DOHH2 (cell line): Measurements from ENCODE around the gene UGT1A5.

Experiments
- H3F3A ChIP-seq: fragments of 200-600 bp; sonication (generic), shearing (Covaris generic); 2 replicates; pipeline ENCODE4 v1.6.0; 2016; ENCODE audit warnings: antibody characterized with exemption, mild to moderate bottlenecking; ENCODE audit not compliant: control insufficient read depth, insufficient read depth
- H3K27ac ChIP-seq: fragments of 200-600 bp; sonication (generic); 2 replicates; pipeline ENCODE4 v1.5.1; 2014; ENCODE audit warnings: low read depth, mild to moderate bottlenecking, low read length, moderate library complexity
- H3K27me3 ChIP-seq: fragments of 200-600 bp; sonication (generic); 2 replicates; pipeline ENCODE4 v1.6.1; 2014; ENCODE audit warnings: mild to moderate bottlenecking, low read length, mixed read lengths; ENCODE audit not compliant: control insufficient read depth
- H3K36me3 ChIP-seq: fragments of 200-600 bp; sonication (generic); 2 replicates; pipeline ENCODE4 v1.6.1; 2014; ENCODE audit warnings: mild to moderate bottlenecking, low read length, moderate library complexity, mixed read lengths; ENCODE audit not compliant: control insufficient read depth
- H3K4me1 ChIP-seq: fragments of 200-600 bp; sonication (generic); 2 replicates; pipeline ENCODE4 v1.6.1; 2014; ENCODE audit warnings: mild to moderate bottlenecking, low read length, mixed read lengths; ENCODE audit not compliant: control insufficient read depth
- H3K4me2 ChIP-seq: fragments of 200-600 bp; sonication (generic); 2 replicates; pipeline ENCODE4 v1.6.0; 2014; ENCODE audit warnings: mild to moderate bottlenecking, low read length, moderate library complexity
- H3K4me3 ChIP-seq: fragments of 200-600 bp; sonication (generic); 2 replicates; pipeline ENCODE4 v1.5.1; 2014; ENCODE audit warnings: mild to moderate bottlenecking, low read length, mixed read lengths
- H3K79me2 ChIP-seq: fragments of 200-600 bp; sonication (generic); 2 replicates; pipeline ENCODE4 v1.6.1; 2014; ENCODE audit warnings: mild to moderate bottlenecking, low read length, mixed read lengths; ENCODE audit not compliant: control insufficient read depth
- H3K9me2 ChIP-seq: fragments of 200-600 bp; sonication (generic); replicated peaks from 2 replicates; pipeline ENCODE4 v1.6.1; 2014; ENCODE audit warnings: mild to moderate bottlenecking, low read length, mixed read lengths; ENCODE audit not compliant: control insufficient read depth
- H3K9me3 ChIP-seq: fragments of 200-600 bp; sonication (generic); 2 replicates; pipeline ENCODE4 v1.6.1; 2014; ENCODE audit warnings: antibody characterized with exemption, low read length, mixed read lengths; ENCODE audit not compliant: control insufficient read depth, insufficient read depth
- H4K20me1 ChIP-seq: fragments of 200-600 bp; sonication (generic); 2 replicates; pipeline ENCODE4 v1.6.0; 2014; ENCODE audit warnings: low read depth, mild to moderate bottlenecking, antibody characterized with exemption, low read length, moderate library complexity; ENCODE audit not compliant: control insufficient read depth, insufficient read depth
- EZH2phosphoT487 ChIP-seq: fragments of 200-600 bp; sonication (generic); IDR thresholded peaks from 2 replicates; pipeline ENCODE4 v1.6.1; 2017; ENCODE audit warnings: borderline replicate concordance, mild to moderate bottlenecking, antibody characterized with exemption, low read length, moderate library complexity, mixed read lengths
- TF ChIP-seq, protein P1 (sequence below): fragments of 200-600 bp; sonication (generic); IDR thresholded peaks from one replicate; pipeline ENCODE4 v1.5.1; 2014; ENCODE audit warnings: antibody characterized with exemption, mild to moderate bottlenecking, low read depth, low read length; ENCODE audit not compliant: poor library complexity, severe bottlenecking

Gene UGT1A5

DNA sequence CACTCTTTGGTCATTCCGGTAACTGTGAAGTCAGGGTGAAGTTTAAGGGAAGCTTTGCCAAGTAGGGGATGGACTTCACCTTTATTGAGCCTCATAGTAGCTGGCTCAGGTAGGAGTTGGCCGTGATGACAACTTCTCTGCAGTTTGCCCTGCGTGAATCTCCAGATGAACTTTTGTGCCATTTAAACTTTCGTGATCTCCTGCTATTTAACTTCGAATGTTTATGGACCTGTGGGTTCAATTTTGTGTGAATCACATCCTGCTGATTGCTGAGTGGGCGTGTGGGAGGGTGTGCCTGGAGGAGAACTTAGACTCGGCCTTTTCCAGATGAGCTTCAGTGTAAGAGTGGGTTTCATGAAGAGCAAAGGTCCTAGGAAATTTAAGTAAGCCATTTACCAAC is 51.6 kb downstream of the UGT1A5 start:
- Histone ChIP-seq H3K4me2 (no peak overlapping the region), H3K4me3 (no peak overlapping the region), H3K4me1 (no peaks in the 10 kb centered on the region), H3K36me3 (no peaks in the 10 kb centered on the region), H3K9me2 (no peaks in the 10 kb centered on the region), H4K20me1 (no peaks in the 10 kb centered on the region), H3F3A (no peaks in the 10 kb centered on the region), H3K27ac (no peak overlapping the region), H3K27me3 (peaks cover 6% of the 10 kb centered on the region), H3K9me3 (no peaks in the 10 kb centered on the region), H3K79me2 (no peaks in the 10 kb centered on the region)
- TF ChIP-seq, protein P1, sequence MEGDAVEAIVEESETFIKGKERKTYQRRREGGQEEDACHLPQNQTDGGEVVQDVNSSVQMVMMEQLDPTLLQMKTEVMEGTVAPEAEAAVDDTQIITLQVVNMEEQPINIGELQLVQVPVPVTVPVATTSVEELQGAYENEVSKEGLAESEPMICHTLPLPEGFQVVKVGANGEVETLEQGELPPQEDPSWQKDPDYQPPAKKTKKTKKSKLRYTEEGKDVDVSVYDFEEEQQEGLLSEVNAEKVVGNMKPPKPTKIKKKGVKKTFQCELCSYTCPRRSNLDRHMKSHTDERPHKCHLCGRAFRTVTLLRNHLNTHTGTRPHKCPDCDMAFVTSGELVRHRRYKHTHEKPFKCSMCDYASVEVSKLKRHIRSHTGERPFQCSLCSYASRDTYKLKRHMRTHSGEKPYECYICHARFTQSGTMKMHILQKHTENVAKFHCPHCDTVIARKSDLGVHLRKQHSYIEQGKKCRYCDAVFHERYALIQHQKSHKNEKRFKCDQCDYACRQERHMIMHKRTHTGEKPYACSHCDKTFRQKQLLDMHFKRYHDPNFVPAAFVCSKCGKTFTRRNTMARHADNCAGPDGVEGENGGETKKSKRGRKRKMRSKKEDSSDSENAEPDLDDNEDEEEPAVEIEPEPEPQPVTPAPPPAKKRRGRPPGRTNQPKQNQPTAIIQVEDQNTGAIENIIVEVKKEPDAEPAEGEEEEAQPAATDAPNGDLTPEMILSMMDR: no peak
- TF ChIP-seq EZH2phosphoT487: no peak

DNA sequence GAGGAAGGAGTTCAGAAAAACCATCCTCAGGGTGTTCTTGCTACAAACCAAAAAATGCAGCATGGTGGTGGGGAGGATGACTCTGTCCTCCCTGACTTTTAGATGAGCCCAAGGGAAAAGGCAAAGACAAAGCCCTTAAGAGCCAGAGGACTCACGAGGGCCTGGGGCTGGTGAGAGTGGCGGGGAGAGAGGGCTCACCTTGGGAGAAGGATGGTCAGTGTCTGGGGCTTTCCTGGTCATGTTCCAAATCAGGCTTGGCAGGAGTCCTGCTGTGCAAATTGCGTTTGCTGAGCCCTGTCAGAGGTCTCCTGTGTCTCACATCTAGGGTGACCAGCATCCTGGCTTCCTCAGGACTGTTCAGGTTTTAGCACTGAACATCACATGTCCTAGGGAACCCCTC is 52.1 kb downstream of the UGT1A5 start:
- Histone ChIP-seq H3K36me3 (no peaks in the 10 kb centered on the region), H3K9me2 (no peaks in the 10 kb centered on the region), H3K4me3 (no peak overlapping the region), H4K20me1 (no peaks in the 10 kb centered on the region), H3K27me3 (peaks cover 6% of the 10 kb centered on the region), H3K9me3 (no peaks in the 10 kb centered on the region), H3K27ac (no peak overlapping the region), H3K4me2 (no peak overlapping the region), H3F3A (no peaks in the 10 kb centered on the region), H3K4me1 (no peaks in the 10 kb centered on the region), H3K79me2 (no peaks in the 10 kb centered on the region)
- TF ChIP-seq EZH2phosphoT487: no peak
- TF ChIP-seq, protein P1: no peak

DNA sequence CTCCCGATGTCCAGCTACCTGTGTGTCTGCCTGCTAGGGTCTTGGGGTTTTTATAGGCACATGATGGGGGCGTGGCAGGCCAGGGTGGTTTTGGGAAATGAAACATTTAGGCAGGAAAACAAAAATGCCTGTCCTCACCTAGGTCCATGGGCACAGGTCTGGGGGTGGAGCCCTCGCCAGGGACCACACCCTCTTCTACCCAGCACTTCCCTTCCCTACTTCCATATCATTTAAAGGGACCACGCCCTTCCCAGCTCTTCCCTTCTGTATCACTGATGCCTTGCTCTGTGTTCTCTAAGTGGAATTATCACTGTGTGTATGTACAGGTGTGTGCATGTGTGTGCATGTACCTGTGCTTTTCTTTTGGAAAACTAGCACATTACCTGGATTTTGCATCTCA is 53.7 kb downstream of the UGT1A5 start:
- H3K4me2 ChIP-seq: no peak overlapping the region
- no peaks in the 10 kb centered on the region for H3K9me3 ChIP-seq
- no peaks in the 10 kb centered on the region for H3F3A ChIP-seq
- no peak overlapping the region for H3K27ac ChIP-seq
- no peaks in the 10 kb centered on the region for H3K79me2 ChIP-seq
- no peaks in the 10 kb centered on the region for H3K9me2 ChIP-seq
- no peaks in the 10 kb centered on the region for H3K4me1 ChIP-seq
- TF ChIP-seq, protein P1: no peak
- no peak for TF ChIP-seq EZH2phosphoT487
- H3K36me3 ChIP-seq: no peaks in the 10 kb centered on the region
- H4K20me1 ChIP-seq: no peaks in the 10 kb centered on the region
- H3K27me3 ChIP-seq: peaks cover 6% of the 10 kb centered on the region
- no peak overlapping the region for H3K4me3 ChIP-seq

DNA sequence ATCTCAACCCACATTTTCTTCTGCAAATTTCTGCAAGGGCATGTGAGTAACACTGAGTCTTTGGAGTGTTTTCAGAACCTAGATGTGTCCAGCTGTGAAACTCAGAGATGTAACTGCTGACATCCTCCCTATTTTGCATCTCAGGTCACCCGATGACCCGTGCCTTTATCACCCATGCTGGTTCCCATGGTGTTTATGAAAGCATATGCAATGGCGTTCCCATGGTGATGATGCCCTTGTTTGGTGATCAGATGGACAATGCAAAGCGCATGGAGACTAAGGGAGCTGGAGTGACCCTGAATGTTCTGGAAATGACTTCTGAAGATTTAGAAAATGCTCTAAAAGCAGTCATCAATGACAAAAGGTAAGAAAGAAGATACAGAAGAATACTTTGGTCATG is 55.4 kb downstream of the UGT1A5 start:
- Histone ChIP-seq H3K9me2 (no peaks in the 10 kb centered on the region), H4K20me1 (no peaks in the 10 kb centered on the region), H3K4me2 (no peak overlapping the region), H3K4me1 (no peaks in the 10 kb centered on the region), H3K36me3 (no peaks in the 10 kb centered on the region), H3K79me2 (no peaks in the 10 kb centered on the region), H3K27ac (no peak overlapping the region), H3K27me3 (peaks cover 5% of the 10 kb centered on the region), H3K4me3 (no peak overlapping the region), H3F3A (no peaks in the 10 kb centered on the region), H3K9me3 (no peaks in the 10 kb centered on the region)
- TF ChIP-seq EZH2phosphoT487: no peak
- TF ChIP-seq, protein P1: no peak
